ENCODE results near the gene SYT1.

- TF ChIP-seq, protein P1, sequence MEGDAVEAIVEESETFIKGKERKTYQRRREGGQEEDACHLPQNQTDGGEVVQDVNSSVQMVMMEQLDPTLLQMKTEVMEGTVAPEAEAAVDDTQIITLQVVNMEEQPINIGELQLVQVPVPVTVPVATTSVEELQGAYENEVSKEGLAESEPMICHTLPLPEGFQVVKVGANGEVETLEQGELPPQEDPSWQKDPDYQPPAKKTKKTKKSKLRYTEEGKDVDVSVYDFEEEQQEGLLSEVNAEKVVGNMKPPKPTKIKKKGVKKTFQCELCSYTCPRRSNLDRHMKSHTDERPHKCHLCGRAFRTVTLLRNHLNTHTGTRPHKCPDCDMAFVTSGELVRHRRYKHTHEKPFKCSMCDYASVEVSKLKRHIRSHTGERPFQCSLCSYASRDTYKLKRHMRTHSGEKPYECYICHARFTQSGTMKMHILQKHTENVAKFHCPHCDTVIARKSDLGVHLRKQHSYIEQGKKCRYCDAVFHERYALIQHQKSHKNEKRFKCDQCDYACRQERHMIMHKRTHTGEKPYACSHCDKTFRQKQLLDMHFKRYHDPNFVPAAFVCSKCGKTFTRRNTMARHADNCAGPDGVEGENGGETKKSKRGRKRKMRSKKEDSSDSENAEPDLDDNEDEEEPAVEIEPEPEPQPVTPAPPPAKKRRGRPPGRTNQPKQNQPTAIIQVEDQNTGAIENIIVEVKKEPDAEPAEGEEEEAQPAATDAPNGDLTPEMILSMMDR (IDR thresholded peaks at IDR 0.05; ENCODE audit: low read depth, low read length, missing input control) = no peak
- TF ChIP-seq TAF1 (conservative IDR thresholded peaks at IDR 0.05) = no peak
- no peak for TF ChIP-seq RXRA (IDR thresholded peaks at IDR 0.05)
- TF ChIP-seq SP1 (IDR thresholded peaks at IDR 0.05) = no peak
- no peak for TF ChIP-seq YY1 (IDR thresholded peaks at IDR 0.05)
- TF ChIP-seq REST (IDR thresholded peaks at IDR 0.05) = no peak
- no peak for TF ChIP-seq HNF4A (conservative IDR thresholded peaks at IDR 0.05)
- no peak for TF ChIP-seq GABPA (IDR thresholded peaks at IDR 0.05 in 1 of 2, conservative IDR thresholded peaks at IDR 0.05 in 1 of 2)
- no peak for TF ChIP-seq ZBTB33 (IDR thresholded peaks at IDR 0.05)
- TF ChIP-seq, protein P2, sequence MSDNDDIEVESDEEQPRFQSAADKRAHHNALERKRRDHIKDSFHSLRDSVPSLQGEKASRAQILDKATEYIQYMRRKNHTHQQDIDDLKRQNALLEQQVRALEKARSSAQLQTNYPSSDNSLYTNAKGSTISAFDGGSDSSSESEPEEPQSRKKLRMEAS (IDR thresholded peaks at IDR 0.05) = no peak
- TF ChIP-seq RAD21 (IDR thresholded peaks at IDR 0.05) = no peak
- no peak for TF ChIP-seq HNF4G (IDR thresholded peaks at IDR 0.05)
- TF ChIP-seq NR2F2 (IDR thresholded peaks at IDR 0.05) = no peak
Observed at GRCh38 chr12:79008591-79008990, 144.0 kb downstream of the SYT1 start.

All from liver (tissue), 3 donors.